Neural crest cell (in vitro differentiated cells): ENCODE data around the gene ARHGDIA. TPM values are rescaled to one million over a fixed set of nuclear protein-coding genes. Genes with fewer than 3 reads are reported as not detected.
A peak's percentile ranks its signal among the peaks of the same experiment; 100 is the strongest.

Experiments used
- DNase-seq: peaks from one replicate; pipeline ENCODE4 v3.0.0; 2021; ENCODE audit warnings: low read depth, mixed read lengths, low spot score
- H3K27ac Mint-ChIP-seq: one replicate; pipeline ENCODE4 v1.8.0; 2021; ENCODE audit warnings: mild to moderate bottlenecking, mixed read lengths; ENCODE audit not compliant: unreplicated experiment
- H3K27me3 Mint-ChIP-seq: 2 replicates; pipeline ENCODE4 v1.8.0; 2021; ENCODE audit warnings: low read depth, mild to moderate bottlenecking, mixed read lengths
- H3K36me3 Mint-ChIP-seq: 2 replicates; pipeline ENCODE4 v1.8.0; 2021; ENCODE audit warnings: low read depth, mild to moderate bottlenecking, mixed read lengths
- H3K4me1 Mint-ChIP-seq: 2 replicates; pipeline ENCODE4 v1.8.0; 2021; ENCODE audit warnings: mixed read lengths
- H3K4me3 Mint-ChIP-seq: one replicate; pipeline ENCODE4 v1.8.0; 2021; ENCODE audit warnings: mild to moderate bottlenecking, mixed read lengths
- H3K9me3 Mint-ChIP-seq: 2 replicates; pipeline ENCODE4 v1.8.0; 2021; ENCODE audit warnings: mixed read lengths
- total RNA-seq: library from RNA; stranded (reverse); gene quantifications from 2 replicates; pipeline ENCODE4 v1.2.1, GENCODE V29; 2021
- TF ChIP-seq, protein P1 (sequence below): fragments of 200-600 bp; sonication (generic); conservative IDR thresholded peaks from 2 replicates; pipeline ENCODE4 v1.5.0; 2021; ENCODE audit warnings: antibody characterized with exemption, mild to moderate bottlenecking

Gene ARHGDIA
- total RNA-seq, 1 donor from 2014 or later: 405 TPM

DNA sequence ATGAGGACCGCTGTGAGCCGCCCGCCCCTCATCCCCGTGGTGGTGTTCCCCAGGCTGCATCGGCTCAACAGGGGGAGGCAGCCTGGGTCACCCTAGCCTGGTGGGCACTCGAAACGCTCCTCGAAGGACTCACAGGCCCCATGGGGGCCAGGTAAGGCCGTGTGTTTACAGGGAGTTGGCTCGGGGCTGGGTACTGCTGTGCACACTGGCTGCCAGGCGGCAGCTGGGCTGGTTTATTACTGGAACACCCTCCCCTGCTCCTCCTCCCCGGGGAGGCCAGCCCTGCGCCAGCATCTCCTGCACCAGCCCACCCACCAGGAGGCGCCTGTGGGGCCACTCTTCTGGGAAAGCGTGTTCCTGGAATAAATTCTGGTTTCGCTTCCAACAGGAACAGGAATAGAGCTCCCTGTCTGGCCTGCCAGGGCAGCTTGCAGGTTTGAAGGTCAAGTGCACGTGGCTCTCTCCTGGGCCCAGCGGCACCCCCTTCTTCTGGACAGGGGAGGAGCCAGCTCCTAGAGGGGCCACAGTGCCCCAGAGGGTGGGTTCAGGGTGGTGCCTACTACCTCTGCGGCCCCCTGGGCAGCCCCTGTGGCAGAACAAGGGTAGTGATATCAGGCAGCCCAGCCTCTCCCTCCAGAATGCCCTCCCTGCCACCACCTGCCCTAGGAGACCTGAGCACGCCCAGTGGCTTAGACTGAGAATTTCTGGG, 49.4 kb downstream of the ARHGDIA start:
- no peak overlapping the region for H3K27ac Mint-ChIP-seq

DNA sequence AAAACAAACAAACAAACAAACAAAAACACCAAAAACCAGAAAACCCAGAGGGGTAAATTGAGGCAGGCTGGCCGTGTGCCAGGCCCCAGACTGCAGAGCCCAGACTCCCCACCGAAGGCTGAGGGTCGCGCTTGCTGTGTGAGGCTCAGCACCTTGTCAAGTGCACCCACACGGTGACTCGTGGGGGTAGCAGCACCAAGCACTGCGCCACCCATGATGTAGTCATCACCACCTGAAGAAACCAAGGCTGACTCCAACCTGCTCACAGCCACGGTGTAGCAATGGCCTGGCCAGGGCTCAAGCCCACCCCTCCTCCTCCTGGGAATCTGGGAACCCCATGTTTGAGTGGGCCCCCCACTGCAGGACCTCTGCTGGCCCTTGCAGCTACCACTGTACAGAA, 50.0 kb downstream of the ARHGDIA start:
- Mint-ChIP-seq H3K27ac (no peak overlapping the region), H3K4me3 (no peak overlapping the region), H3K9me3 (no peaks in the 10 kb centered on the region), H3K36me3 (no peaks in the 10 kb centered on the region), H3K27me3 (peaks cover 14% of the 10 kb centered on the region), H3K4me1 (peaks cover 10% of the 10 kb centered on the region)
- DNase-seq: no peak
- TF ChIP-seq, protein P1, sequence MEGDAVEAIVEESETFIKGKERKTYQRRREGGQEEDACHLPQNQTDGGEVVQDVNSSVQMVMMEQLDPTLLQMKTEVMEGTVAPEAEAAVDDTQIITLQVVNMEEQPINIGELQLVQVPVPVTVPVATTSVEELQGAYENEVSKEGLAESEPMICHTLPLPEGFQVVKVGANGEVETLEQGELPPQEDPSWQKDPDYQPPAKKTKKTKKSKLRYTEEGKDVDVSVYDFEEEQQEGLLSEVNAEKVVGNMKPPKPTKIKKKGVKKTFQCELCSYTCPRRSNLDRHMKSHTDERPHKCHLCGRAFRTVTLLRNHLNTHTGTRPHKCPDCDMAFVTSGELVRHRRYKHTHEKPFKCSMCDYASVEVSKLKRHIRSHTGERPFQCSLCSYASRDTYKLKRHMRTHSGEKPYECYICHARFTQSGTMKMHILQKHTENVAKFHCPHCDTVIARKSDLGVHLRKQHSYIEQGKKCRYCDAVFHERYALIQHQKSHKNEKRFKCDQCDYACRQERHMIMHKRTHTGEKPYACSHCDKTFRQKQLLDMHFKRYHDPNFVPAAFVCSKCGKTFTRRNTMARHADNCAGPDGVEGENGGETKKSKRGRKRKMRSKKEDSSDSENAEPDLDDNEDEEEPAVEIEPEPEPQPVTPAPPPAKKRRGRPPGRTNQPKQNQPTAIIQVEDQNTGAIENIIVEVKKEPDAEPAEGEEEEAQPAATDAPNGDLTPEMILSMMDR: no peak

More for the DNA sequence above, 49.4 kb downstream of the ARHGDIA start:
- Mint-ChIP-seq H3K4me1 (peaks cover 9% of the 10 kb centered on the region), H3K27me3 (peaks cover 12% of the 10 kb centered on the region), H3K36me3 (no peaks in the 10 kb centered on the region), H3K4me3 (no peak overlapping the region), H3K9me3 (no peaks in the 10 kb centered on the region)
- TF ChIP-seq, protein P1: peak; percentile 50
- peak; percentile 38 for DNase-seq

DNA sequence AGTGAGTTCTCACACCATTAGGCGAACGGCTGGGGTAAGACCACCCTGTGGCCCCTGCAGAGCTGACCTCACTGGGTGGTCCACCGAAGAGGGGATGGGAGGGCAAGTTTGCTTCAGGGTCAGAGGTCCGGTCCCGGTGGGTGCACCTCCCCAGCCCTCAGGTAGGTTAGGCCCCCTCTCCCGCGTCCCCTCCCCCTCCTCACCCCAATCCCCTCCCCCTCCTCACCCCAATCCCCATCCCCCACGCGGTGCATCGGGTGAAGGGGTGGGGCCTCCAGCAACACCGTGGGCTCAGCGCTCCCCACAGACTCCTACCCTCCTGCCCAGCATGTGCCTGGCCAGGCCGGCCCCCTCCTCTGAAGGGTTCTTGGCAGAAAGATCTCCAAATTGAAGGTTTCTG, 51.4 kb downstream of the ARHGDIA start:
- Mint-ChIP-seq H3K9me3 (no peaks in the 10 kb centered on the region), H3K27ac (no peak overlapping the region), H3K27me3 (peaks cover 16% of the 10 kb centered on the region), H3K4me3 (no peak overlapping the region), H3K36me3 (no peaks in the 10 kb centered on the region), H3K4me1 (peaks cover 9% of the 10 kb centered on the region)
- TF ChIP-seq, protein P1: no peak
- no peak for DNase-seq

DNA sequence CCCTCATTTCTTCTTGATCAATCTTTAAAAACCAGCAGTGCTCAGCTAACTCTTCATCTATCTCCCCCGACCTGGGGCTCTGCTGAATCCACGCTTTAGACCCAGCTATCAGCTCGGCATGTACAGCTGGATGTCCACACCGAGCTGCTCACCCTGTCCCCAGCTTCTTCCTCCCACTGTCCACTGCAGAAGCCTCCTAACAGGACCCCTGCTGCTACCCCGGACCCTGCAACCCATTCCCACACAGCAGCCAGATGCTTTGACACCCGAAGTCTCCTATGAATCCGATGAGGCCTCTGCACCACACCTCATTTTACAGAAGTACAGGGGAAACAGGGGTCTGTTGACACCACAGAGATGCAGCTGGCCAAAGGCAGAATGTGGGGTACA, 53.4 kb downstream of the ARHGDIA start:
- DNase-seq: no peak
- no peak overlapping the region for H3K27ac Mint-ChIP-seq
- peaks cover 16% of the 10 kb centered on the region for H3K27me3 Mint-ChIP-seq
- H3K9me3 Mint-ChIP-seq: no peaks in the 10 kb centered on the region
- TF ChIP-seq, protein P1: no peak
- no peak overlapping the region for H3K4me3 Mint-ChIP-seq
- H3K36me3 Mint-ChIP-seq: no peaks in the 10 kb centered on the region
- H3K4me1 Mint-ChIP-seq: peaks cover 9% of the 10 kb centered on the region

Other genes with a start within 250 kb of the ARHGDIA start
- gene NPLOC4, start 234.2 kb downstream of the ARHGDIA start, total RNA-seq: 89.8 and 97.7 TPM in 2 replicates
- 1.5 and 1.6 TPM in 2 replicates for gene TSPAN10, start 234.1 kb downstream of the ARHGDIA start, total RNA-seq
- gene PDE6G, start 214.8 kb downstream of the ARHGDIA start, total RNA-seq: 0.45 and 0.79 TPM in 2 replicates
- gene OXLD1, start 204.7 kb downstream of the ARHGDIA start, total RNA-seq: 25.5 and 28.2 TPM in 2 replicates
- 37.0 and 38.3 TPM in 2 replicates for gene CCDC137, start 204.6 kb downstream of the ARHGDIA start, total RNA-seq
- gene ARL16, start 187.5 kb downstream of the ARHGDIA start, total RNA-seq: 51.0 and 53.7 TPM in 2 replicates
- 103 and 108 TPM in 2 replicates for gene HGS, start 187.3 kb downstream of the ARHGDIA start, total RNA-seq
- gene MRPL12, start 168.0 kb downstream of the ARHGDIA start, total RNA-seq: 106 TPM in 2 replicates
- gene SLC25A10, start 159.1 kb downstream of the ARHGDIA start, total RNA-seq: 27.1 and 28.8 TPM in 2 replicates
- not detected in 2 replicates for gene GCGR, start 67.2 kb downstream of the ARHGDIA start, total RNA-seq
- gene MCRIP1, start 38.0 kb downstream of the ARHGDIA start, total RNA-seq: 189 and 200 TPM in 2 replicates
- gene PPP1R27, start 36.3 kb downstream of the ARHGDIA start, total RNA-seq: not detected in 2 replicates
- gene P4HB, start 10.8 kb downstream of the ARHGDIA start, total RNA-seq: 364 and 368 TPM in 2 replicates
- gene ALYREF, start 20.2 kb upstream of the ARHGDIA start, total RNA-seq: 216 and 217 TPM in 2 replicates
- gene ANAPC11, start 20.4 kb upstream of the ARHGDIA start, total RNA-seq: 199 and 200 TPM in 2 replicates
- 0.93 and 1.1 TPM in 2 replicates for gene NPB, start 30.9 kb upstream of the ARHGDIA start, total RNA-seq
- gene PCYT2, start 40.1 kb upstream of the ARHGDIA start, total RNA-seq: 86.2 and 92.4 TPM in 2 replicates
- 25.5 and 26.2 TPM in 2 replicates for gene SIRT7, start 46.8 kb upstream of the ARHGDIA start, total RNA-seq
- gene MAFG, start 56.4 kb upstream of the ARHGDIA start, total RNA-seq: 24.1 and 24.2 TPM in 2 replicates
- 93.0 and 102 TPM in 2 replicates for gene PYCR1, start 66.0 kb upstream of the ARHGDIA start, total RNA-seq
- 0.11 TPM in 1 of 2 replicates, not detected in the other for gene MYADML2, start 75.9 kb upstream of the ARHGDIA start, total RNA-seq
- 5.9 and 6.3 TPM in 2 replicates for gene NOTUM, start 89.8 kb upstream of the ARHGDIA start, total RNA-seq
- gene ASPSCR1, start 106.3 kb upstream of the ARHGDIA start, total RNA-seq: 50.0 and 51.9 TPM in 2 replicates
- 129 and 135 TPM in 2 replicates for gene CENPX, start 151.5 kb upstream of the ARHGDIA start, total RNA-seq
- gene LRRC45, start 152.0 kb upstream of the ARHGDIA start, total RNA-seq: 55.7 and 63.5 TPM in 2 replicates
- gene RAC3, start 160.3 kb upstream of the ARHGDIA start, total RNA-seq: 73.6 and 75.0 TPM in 2 replicates
- gene DCXR, start 166.4 kb upstream of the ARHGDIA start, total RNA-seq: 198 and 199 TPM in 2 replicates
- gene RFNG, start 180.5 kb upstream of the ARHGDIA start, total RNA-seq: 44.5 and 46.0 TPM in 2 replicates
- 154 and 156 TPM in 2 replicates for gene GPS1, start 180.6 kb upstream of the ARHGDIA start, total RNA-seq
- gene DUS1L, start 194.5 kb upstream of the ARHGDIA start, total RNA-seq: 126 and 131 TPM in 2 replicates
- gene FASN, start 226.9 kb upstream of the ARHGDIA start, total RNA-seq: 816 and 839 TPM in 2 replicates